Measurements from ENCODE around the gene A4GALT. TPM values are rescaled to one million over a fixed set of nuclear protein-coding genes. Genes with fewer than 3 reads are reported as not detected.

A4GALT gene
- total RNA-seq, 2 experiments from 2014 or later, result not detected

GRCh38 chr22:42725606-42726355 is 5.1 kb upstream of the A4GALT start:
- Mint-ChIP-seq H3K4me3 (no peak overlapping the region), H3K4me1 (ENCODE audit: low read depth) (peaks cover 7% of the 10 kb centered on the region), H3K27ac (no peak overlapping the region), H3K9me3 (no peaks in the 10 kb centered on the region), H3K27me3 (peaks cover 52% of the 10 kb centered on the region), H3K36me3 (ENCODE audit: low read depth) (no peaks in the 10 kb centered on the region)
- Histone ChIP-seq H3K4me1 (ENCODE audit: insufficient read depth, low read length) (peaks cover 3% of the 10 kb centered on the region), H3K9me3 (ENCODE audit: control insufficient read depth in 1 of 2, insufficient read depth in 1 of 2, low read length in 2 of 2) (no peaks in the 10 kb centered on the region), H3K27ac (ENCODE audit: low read depth in 1 of 2, low read length in 2 of 2) (no peak overlapping the region), H3K27me3 (ENCODE audit: control insufficient read depth in 1 of 2, insufficient read depth in 2 of 2, low read length in 2 of 2) (peaks cover 23 to 29% of the 10 kb centered on the region in 2 experiments), H3K36me3 (ENCODE audit: insufficient read depth, low read length) (no peaks in the 10 kb centered on the region), H3K4me3 (ENCODE audit: low read length) (no peak overlapping the region)
- ChIA-PET CTCF (no interaction called here), POLR2A (no interaction called here)
- no peak for ATAC-seq (ENCODE audit: poor library complexity)
- intact Hi-C loops (cut with DNase I, micrococcal nuclease), result no loop called here
- TF ChIP-seq CTCF (IDR thresholded peaks at IDR 0.05), result no peak
- DNase-seq, result no peak

DNA sequence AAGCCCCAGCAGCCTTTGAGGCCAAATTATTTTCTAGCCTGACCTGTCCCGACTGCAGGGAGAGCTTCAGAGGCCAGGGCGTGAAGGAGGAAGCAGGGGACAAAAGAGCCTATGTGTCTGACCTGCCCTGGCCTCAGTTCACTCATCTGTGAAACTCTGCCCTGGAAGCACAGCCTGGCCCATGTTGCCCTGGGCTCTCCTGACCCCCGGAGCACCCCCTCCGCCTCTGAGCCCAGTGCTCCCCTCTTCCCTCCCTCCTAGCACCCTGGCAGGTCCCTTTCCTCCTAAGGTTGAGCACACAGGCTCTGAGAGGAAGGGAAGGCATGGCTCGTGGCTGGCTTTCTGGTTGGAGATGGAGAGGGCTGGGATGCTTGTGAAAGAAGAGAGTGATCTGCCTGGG is 3.4 kb upstream of the A4GALT start:
- no peak overlapping the region for H3K27ac ChIP-seq (ENCODE audit: low read depth in 1 of 2, low read length in 2 of 2)
- Mint-ChIP-seq H3K27ac (no peak overlapping the region), H3K27me3 (peaks cover 60% of the 10 kb centered on the region), H3K4me3 (no peak overlapping the region), H3K36me3 (ENCODE audit: low read depth) (no peaks in the 10 kb centered on the region), H3K9me3 (no peaks in the 10 kb centered on the region), H3K4me1 (ENCODE audit: low read depth) (peaks cover 15% of the 10 kb centered on the region)
- H3K4me3 ChIP-seq (ENCODE audit: low read length), result no peak overlapping the region
- ChIA-PET CTCF (no interaction called here), POLR2A (no interaction called here)
- H3K36me3 ChIP-seq (ENCODE audit: insufficient read depth, low read length), result no peaks in the 10 kb centered on the region
- intact Hi-C loops (cut with DNase I, micrococcal nuclease), result no loop called here
- peaks cover 31 to 43% of the 10 kb centered on the region in 2 experiments for H3K27me3 ChIP-seq (ENCODE audit: control insufficient read depth in 1 of 2, insufficient read depth in 2 of 2, low read length in 2 of 2)
- H3K4me1 ChIP-seq (ENCODE audit: insufficient read depth, low read length), result peaks cover 12% of the 10 kb centered on the region
- no peak for TF ChIP-seq CTCF (IDR thresholded peaks at IDR 0.05)
- H3K9me3 ChIP-seq (ENCODE audit: control insufficient read depth in 1 of 2, insufficient read depth in 1 of 2, low read length in 2 of 2), result no peaks in the 10 kb centered on the region
- no peak for DNase-seq
- ATAC-seq (ENCODE audit: poor library complexity), result no peak

DNA sequence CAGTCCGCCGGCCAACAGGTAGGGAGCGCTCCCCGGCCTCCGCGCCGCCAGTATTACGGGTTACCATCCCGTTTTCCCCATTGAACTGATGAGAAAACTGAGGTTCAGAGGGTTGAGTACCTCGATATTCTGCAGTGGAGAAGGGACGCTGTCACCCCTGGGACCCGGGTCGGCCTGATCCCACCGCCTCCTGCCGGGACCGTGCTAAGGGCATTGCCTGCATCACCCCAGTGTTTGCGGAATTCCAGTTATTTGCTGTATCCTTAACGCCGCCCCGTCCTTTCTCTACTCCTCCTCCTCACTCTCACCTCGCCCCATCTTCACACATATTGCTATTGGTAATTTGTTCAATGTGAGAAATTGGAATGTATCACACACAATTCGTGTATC is 370 bp upstream of the A4GALT start:
- H3K27ac Mint-ChIP-seq, result no peak overlapping the region
- no peaks in the 10 kb centered on the region for H3K9me3 Mint-ChIP-seq
- Histone ChIP-seq H3K9me3 (ENCODE audit: control insufficient read depth in 1 of 2, insufficient read depth in 1 of 2, low read length in 2 of 2) (no peaks in the 10 kb centered on the region), H3K36me3 (ENCODE audit: insufficient read depth, low read length) (no peaks in the 10 kb centered on the region), H3K27me3 (ENCODE audit: control insufficient read depth in 1 of 2, insufficient read depth in 2 of 2, low read length in 2 of 2) (peaks cover 44 to 63% of the 10 kb centered on the region in 2 experiments), H3K4me1 (ENCODE audit: insufficient read depth, low read length) (peaks cover 12% of the 10 kb centered on the region), H3K27ac (ENCODE audit: low read depth in 1 of 2, low read length in 2 of 2) (no peak overlapping the region), H3K4me3 (ENCODE audit: low read length) (no peak overlapping the region)
- peak overlapping the region; percentile 70 for H3K4me3 Mint-ChIP-seq
- POLR2A ChIA-PET, result no interaction called here
- TF ChIP-seq CTCF (IDR thresholded peaks at IDR 0.05), result no peak
- DNase-seq (no peak), ATAC-seq (ENCODE audit: poor library complexity) (no peak)
- no peaks in the 10 kb centered on the region for H3K36me3 Mint-ChIP-seq (ENCODE audit: low read depth)
- intact Hi-C loops (cut with DNase I, micrococcal nuclease), result no loop called here
- peaks cover 16% of the 10 kb centered on the region for H3K4me1 Mint-ChIP-seq (ENCODE audit: low read depth)
- peaks cover 74% of the 10 kb centered on the region for H3K27me3 Mint-ChIP-seq
- CTCF ChIA-PET, result no interaction called here

Measured in CD4-positive, alpha-beta T cell (primary cell).